Body of pancreas (tissue), 4 donors: Measurements from ENCODE around the gene BRCC3. TPM values are rescaled to one million over a fixed set of nuclear protein-coding genes. Genes with fewer than 3 reads are reported as not detected.
A peak's percentile ranks its signal among the peaks of the same experiment; 100 is the strongest.

Experiments
- ATAC-seq: fragments of 150-250 bp; one replicate; pipeline ENCODE4 v1.9.1; 2016
- DNase-seq, 4 donors: peaks; one replicate each; pipeline ENCODE4 v3.0.0-alpha.2; 2019
- H3K27ac ChIP-seq, 4 donors: fragments of 200-600 bp; sonication (generic); 1 replicate in 3 of 4; 2 replicates in 1 of 4; pipeline versions ENCODE4 v1.5.1 to v1.6.1; 2016 to 2019; ENCODE audit warnings: mild to moderate bottlenecking in 1 of 4, mixed read lengths in 1 of 4, moderate library complexity in 1 of 4
- H3K27me3 ChIP-seq, 2 donors: fragments of 200-600 bp; sonication (generic); one replicate each; pipeline ENCODE4 v1.6.0; 2016; ENCODE audit warnings: mild to moderate bottlenecking in 1 of 2
- H3K36me3 ChIP-seq, 2 donors: fragments of 200-600 bp; sonication (generic); replicated peaks in 1 of 2; 2 replicates each; pipeline ENCODE4 v1.5.1; 2016; ENCODE audit warnings: low read depth in 2 of 2; ENCODE audit not compliant: insufficient read depth in 1 of 2
- H3K4me1 ChIP-seq: fragments of 200-600 bp; sonication (generic); one replicate; pipeline ENCODE4 v1.6.0; 2016
- H3K4me3 ChIP-seq, 2 donors: fragments of 200-600 bp; sonication (generic); 1 replicate in 1 of 2; 2 replicates in 1 of 2; pipeline ENCODE4 v1.5.1; 2016 to 2019
- H3K9me3 ChIP-seq, 3 donors: fragments of 200-600 bp; sonication (generic); 1 replicate in 2 of 3; 2 replicates in 1 of 3; pipeline ENCODE4 v1.5.1; 2016
- CTCF ChIP-seq, 7 experiments: fragments of 450-650 bp in 4 of 7; fragments of 200-600 bp in 3 of 7; sonication (generic) in 3 of 7; IDR thresholded peaks; one replicate each; pipeline ENCODE4 v1.5.1; 2016 to 2019; ENCODE audit warnings: antibody characterized with exemption in 7 of 7
- POLR2A ChIP-seq, 3 donors: fragments of 450-650 bp; IDR thresholded peaks; one replicate each; pipeline ENCODE4 v1.6.1; 2016; ENCODE audit warnings: antibody characterized with exemption in 3 of 3, mild to moderate bottlenecking in 2 of 3
- WGBS, 2 donors: methylation state at CpG; one replicate each; pipeline ENCODE4 v1.1.5; 2017; 5-methylcytosine and 5-hydroxymethylcytosine counted together
- intact Hi-C: fragments of 100-400 bp; cut with DNase I; formaldehyde crosslinking; loops from one replicate; pipeline ENCODE4 v1.15.1; 2023
- total RNA-seq, 2 donors: library from RNA; depleted of rRNA; stranded (reverse); fragments of >200 nt; gene quantifications; one replicate each; pipeline ENCODE4 v1.1.0, GENCODE V29; 2016

BRCC3 gene
- total RNA-seq, 2 donors from 2014 or later = 6.3 to 7.5 TPM

- TF ChIP-seq POLR2A (IDR thresholded peaks at IDR 0.05) = peak in 1 of 3 donors; percentile 20
- peak in 6 of 7 experiments; percentile 35 to 69 (median 54) for TF ChIP-seq CTCF (IDR thresholded peaks at IDR 0.05)
- Histone ChIP-seq H3K36me3 (no peaks in the 10 kb centered on the region), H3K27me3 (no peaks in the 10 kb centered on the region), H3K27ac (peak overlapping the region in 2 of 4 donors; percentile 25 to 49), H3K4me1 (peaks cover 52% of the 10 kb centered on the region), H3K9me3 (no peaks in the 10 kb centered on the region), H3K4me3 (no peak overlapping the region)
- ATAC-seq (peak; percentile 61), DNase-seq (peak; percentile 58 to 74 (median 68))
- WGBS, 2 donors = 30 to 43% methylated on average over 8 to 9 of the region's 9 CpGs
- intact Hi-C loops = no loop called here
Observed at GRCh38 chrX:155048977-155049619, 22.2 kb upstream of the BRCC3 start.

GRCh38 chrX:155052738-155053498 is 18.4 kb upstream of the BRCC3 start:
- ATAC-seq = no peak
- Histone ChIP-seq H3K36me3 (no peaks in the 10 kb centered on the region), H3K27ac (peak overlapping the region; percentile 35 to 75 (median 43)), H3K4me1 (peaks cover 34% of the 10 kb centered on the region), H3K27me3 (no peaks in the 10 kb centered on the region), H3K4me3 (no peak overlapping the region), H3K9me3 (no peaks in the 10 kb centered on the region)
- no peak for DNase-seq
- TF ChIP-seq POLR2A (IDR thresholded peaks at IDR 0.05) (no peak), CTCF (IDR thresholded peaks at IDR 0.05) (no peak)
- intact Hi-C loops = loop anchor here (10.0 kb wide), 1 partner anchor 68 kb away; no protein-coding TSS in a partner anchor
- 25 to 33% methylated on average over 4 of the region's 5 CpGs for WGBS, 2 donors

DNA sequence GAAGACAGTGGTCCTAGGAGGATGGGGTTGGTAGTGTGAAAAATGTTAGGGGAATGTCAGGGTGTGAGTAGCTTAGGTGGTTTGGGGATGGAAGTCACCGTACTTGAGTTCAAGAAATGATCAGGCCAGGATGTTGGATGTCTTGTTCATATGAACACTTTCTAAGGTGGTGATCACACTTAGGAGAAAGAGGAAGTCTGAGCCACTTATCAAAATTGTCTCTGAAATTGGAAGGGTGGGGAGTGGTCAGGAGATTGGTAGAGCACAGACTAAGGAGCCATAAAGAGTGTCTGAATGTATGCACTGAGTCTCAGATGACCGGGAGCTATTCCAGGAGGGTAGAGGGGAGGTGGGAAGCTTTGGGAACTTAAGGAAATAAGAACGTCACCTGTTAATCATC is 17.7 kb upstream of the BRCC3 start:
- Histone ChIP-seq H3K4me3 (no peak overlapping the region), H3K27ac (peak overlapping the region in 2 of 4 donors; percentile 50 to 75), H3K4me1 (peaks cover 27% of the 10 kb centered on the region), H3K36me3 (no peaks in the 10 kb centered on the region), H3K9me3 (no peaks in the 10 kb centered on the region), H3K27me3 (no peaks in the 10 kb centered on the region)
- ATAC-seq (no peak), DNase-seq (no peak)
- WGBS, 2 donors = 92 to 97% methylated on average over 3 of the region's 3 CpGs
- intact Hi-C loops = loop anchor here (10.0 kb wide), 1 partner anchor 69 kb away; no protein-coding TSS in a partner anchor
- no peak for TF ChIP-seq CTCF (IDR thresholded peaks at IDR 0.05)
- no peak for TF ChIP-seq POLR2A (IDR thresholded peaks at IDR 0.05)

DNA sequence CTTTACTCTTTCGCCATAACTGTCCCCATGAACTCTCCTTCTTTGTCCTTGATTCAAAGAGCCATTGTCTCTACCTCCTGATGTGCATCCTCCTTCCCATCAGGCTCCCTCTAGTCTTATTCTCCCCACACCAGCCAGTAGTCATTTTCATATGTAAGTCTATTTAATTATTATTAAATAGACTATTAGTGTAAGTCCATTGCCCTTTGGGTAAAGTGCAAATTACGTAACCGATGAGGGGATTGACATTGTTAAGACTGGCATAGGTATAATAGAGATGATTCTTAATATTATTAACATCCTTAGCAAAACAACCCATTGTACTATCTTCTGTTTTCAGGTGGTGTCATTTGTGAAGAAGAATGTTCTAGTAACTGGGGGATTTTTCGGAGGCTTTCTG is 17.1 kb upstream of the BRCC3 start:
- DNase-seq (no peak), ATAC-seq (no peak)
- Histone ChIP-seq H3K27ac (peak overlapping the region in 1 of 4 donors; percentile 75), H3K27me3 (no peaks in the 10 kb centered on the region), H3K36me3 (no peaks in the 10 kb centered on the region), H3K4me3 (no peak overlapping the region), H3K9me3 (no peaks in the 10 kb centered on the region), H3K4me1 (peaks cover 21% of the 10 kb centered on the region)
- intact Hi-C loops = loop anchor here (10.0 kb wide), 1 partner anchor 69 kb away; no protein-coding TSS in a partner anchor
- WGBS, 2 donors = 86 to 98% methylated on average over 4 of the region's 4 CpGs
- no peak for TF ChIP-seq CTCF (IDR thresholded peaks at IDR 0.05)
- TF ChIP-seq POLR2A (IDR thresholded peaks at IDR 0.05) = no peak
